ENCODE data around the gene UBA3. TPM values are rescaled to one million over a fixed set of nuclear protein-coding genes. Genes with fewer than 3 reads are reported as not detected.

UBA3 gene
- total RNA-seq, 1 experiment from 2014 or later: 45.6 TPM

DNA sequence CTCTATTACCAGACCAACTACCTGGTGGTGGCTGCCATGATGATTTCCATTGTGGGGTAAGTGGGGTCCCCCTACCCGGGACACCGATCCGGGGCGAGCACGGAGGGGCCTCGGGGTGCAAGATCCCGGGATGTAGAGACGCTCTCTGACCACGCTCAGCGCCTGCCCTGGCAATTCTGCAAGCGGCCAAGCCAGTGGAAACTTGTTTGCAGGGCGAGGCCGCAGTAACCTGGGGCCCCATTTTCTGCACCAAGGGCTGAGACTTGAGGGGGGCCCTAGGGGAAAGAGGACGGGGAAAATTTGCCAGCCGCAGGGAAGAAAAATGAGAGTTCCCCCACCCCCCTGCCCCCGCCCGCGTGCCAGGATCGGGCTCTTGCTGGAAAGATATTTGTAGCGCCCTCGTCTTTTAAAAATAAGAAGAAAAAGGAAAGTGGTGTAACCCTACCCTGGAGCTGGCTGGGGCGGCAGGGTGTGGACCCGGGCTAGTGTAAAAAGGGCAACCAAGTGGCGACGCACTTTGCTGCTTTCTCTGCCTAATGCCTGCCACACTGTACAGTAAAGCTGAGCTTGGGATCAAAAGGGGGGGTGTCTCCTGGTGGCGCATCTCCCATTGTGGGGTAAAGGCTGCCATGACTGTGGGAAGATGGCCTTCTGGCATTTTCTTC, 5.1 kb upstream of the UBA3 start:
- ChIA-PET POLR2A (interaction anchor here (1.1 to 1.8 kb wide), 3 partner anchors 12 to 33 kb away, joined by 3 to 5 read pairs (median 3); no protein-coding TSS in a partner anchor), CTCF (interaction anchor here (0.6 kb wide), 1 partner anchor 100 kb away, joined by 3 read pairs; no protein-coding TSS in a partner anchor), RAD21 (ENCODE audit: low non-redundant PET in 1 of 2, low total read pairs in 2 of 2, uncharacterized antibody in 2 of 2, unreplicated experiment in 2 of 2) (no interaction called here)
- peaks cover 39 to 84% of the 10 kb centered on the region in 2 experiments for H3K4me1 ChIP-seq (ENCODE audit: control insufficient read depth in 1 of 2, insufficient read depth in 2 of 2, low read length in 2 of 2)
- ATAC-seq: peak; percentile 12
- H3K9me2 ChIP-seq (ENCODE audit: insufficient read depth): no peaks in the 10 kb centered on the region
- no peaks in the 10 kb centered on the region for H3K9me3 ChIP-seq (ENCODE audit: control insufficient read depth in 1 of 2, insufficient read depth in 1 of 2, low read depth in 1 of 2, low read length in 2 of 2)
- TF ChIP-seq FOSL1 (IDR thresholded peaks at IDR 0.05; ENCODE audit: low read depth): no peak
- TF ChIP-seq, protein P1, sequence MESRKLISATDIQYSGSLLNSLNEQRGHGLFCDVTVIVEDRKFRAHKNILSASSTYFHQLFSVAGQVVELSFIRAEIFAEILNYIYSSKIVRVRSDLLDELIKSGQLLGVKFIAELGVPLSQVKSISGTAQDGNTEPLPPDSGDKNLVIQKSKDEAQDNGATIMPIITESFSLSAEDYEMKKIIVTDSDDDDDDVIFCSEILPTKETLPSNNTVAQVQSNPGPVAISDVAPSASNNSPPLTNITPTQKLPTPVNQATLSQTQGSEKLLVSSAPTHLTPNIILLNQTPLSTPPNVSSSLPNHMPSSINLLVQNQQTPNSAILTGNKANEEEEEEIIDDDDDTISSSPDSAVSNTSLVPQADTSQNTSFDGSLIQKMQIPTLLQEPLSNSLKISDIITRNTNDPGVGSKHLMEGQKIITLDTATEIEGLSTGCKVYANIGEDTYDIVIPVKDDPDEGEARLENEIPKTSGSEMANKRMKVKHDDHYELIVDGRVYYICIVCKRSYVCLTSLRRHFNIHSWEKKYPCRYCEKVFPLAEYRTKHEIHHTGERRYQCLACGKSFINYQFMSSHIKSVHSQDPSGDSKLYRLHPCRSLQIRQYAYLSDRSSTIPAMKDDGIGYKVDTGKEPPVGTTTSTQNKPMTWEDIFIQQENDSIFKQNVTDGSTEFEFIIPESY (IDR thresholded peaks at IDR 0.05; ENCODE audit: extremely low read depth, insufficient replicate concordance, low read length): no peak
- no peak for TF ChIP-seq JUND (IDR thresholded peaks at IDR 0.05)
- no peak for TF ChIP-seq EGR1 (IDR thresholded peaks at IDR 0.05; ENCODE audit: low read depth)
- TF ChIP-seq, protein P2, sequence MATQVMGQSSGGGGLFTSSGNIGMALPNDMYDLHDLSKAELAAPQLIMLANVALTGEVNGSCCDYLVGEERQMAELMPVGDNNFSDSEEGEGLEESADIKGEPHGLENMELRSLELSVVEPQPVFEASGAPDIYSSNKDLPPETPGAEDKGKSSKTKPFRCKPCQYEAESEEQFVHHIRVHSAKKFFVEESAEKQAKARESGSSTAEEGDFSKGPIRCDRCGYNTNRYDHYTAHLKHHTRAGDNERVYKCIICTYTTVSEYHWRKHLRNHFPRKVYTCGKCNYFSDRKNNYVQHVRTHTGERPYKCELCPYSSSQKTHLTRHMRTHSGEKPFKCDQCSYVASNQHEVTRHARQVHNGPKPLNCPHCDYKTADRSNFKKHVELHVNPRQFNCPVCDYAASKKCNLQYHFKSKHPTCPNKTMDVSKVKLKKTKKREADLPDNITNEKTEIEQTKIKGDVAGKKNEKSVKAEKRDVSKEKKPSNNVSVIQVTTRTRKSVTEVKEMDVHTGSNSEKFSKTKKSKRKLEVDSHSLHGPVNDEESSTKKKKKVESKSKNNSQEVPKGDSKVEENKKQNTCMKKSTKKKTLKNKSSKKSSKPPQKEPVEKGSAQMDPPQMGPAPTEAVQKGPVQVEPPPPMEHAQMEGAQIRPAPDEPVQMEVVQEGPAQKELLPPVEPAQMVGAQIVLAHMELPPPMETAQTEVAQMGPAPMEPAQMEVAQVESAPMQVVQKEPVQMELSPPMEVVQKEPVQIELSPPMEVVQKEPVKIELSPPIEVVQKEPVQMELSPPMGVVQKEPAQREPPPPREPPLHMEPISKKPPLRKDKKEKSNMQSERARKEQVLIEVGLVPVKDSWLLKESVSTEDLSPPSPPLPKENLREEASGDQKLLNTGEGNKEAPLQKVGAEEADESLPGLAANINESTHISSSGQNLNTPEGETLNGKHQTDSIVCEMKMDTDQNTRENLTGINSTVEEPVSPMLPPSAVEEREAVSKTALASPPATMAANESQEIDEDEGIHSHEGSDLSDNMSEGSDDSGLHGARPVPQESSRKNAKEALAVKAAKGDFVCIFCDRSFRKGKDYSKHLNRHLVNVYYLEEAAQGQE (IDR thresholded peaks at IDR 0.05; ENCODE audit: low read depth): no peak
- TF ChIP-seq EZH2 (IDR thresholded peaks at IDR 0.05): no peak
- peak; percentile 37 for TF ChIP-seq YY1 (IDR thresholded peaks at IDR 0.05; ENCODE audit: extremely low read depth, insufficient replicate concordance, low read depth, low read length)
- no peak for TF ChIP-seq SIN3A (IDR thresholded peaks at IDR 0.05; ENCODE audit: low read depth)
- 0 out of 2 replicates have a peak, but pooled peaks have one; percentile 19 for TF ChIP-seq ZFX (IDR thresholded peaks at IDR 0.05)
- TF ChIP-seq, protein P3, sequence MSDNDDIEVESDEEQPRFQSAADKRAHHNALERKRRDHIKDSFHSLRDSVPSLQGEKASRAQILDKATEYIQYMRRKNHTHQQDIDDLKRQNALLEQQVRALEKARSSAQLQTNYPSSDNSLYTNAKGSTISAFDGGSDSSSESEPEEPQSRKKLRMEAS (IDR thresholded peaks at IDR 0.05): 0 out of 2 replicates have a peak, but pooled peaks have one; percentile 6
- TF ChIP-seq CBX3 (IDR thresholded peaks at IDR 0.05; ENCODE audit: low read depth): no peak
- TF ChIP-seq CEBPB (IDR thresholded peaks at IDR 0.05; ENCODE audit: low read depth): no peak
- no peak for TF ChIP-seq ELF1 (IDR thresholded peaks at IDR 0.05; ENCODE audit: borderline replicate concordance, low read depth)
- TF ChIP-seq EZH2phosphoT487 (IDR thresholded peaks at IDR 0.05; ENCODE audit: borderline replicate concordance): no peak
- TF ChIP-seq, protein P4, sequence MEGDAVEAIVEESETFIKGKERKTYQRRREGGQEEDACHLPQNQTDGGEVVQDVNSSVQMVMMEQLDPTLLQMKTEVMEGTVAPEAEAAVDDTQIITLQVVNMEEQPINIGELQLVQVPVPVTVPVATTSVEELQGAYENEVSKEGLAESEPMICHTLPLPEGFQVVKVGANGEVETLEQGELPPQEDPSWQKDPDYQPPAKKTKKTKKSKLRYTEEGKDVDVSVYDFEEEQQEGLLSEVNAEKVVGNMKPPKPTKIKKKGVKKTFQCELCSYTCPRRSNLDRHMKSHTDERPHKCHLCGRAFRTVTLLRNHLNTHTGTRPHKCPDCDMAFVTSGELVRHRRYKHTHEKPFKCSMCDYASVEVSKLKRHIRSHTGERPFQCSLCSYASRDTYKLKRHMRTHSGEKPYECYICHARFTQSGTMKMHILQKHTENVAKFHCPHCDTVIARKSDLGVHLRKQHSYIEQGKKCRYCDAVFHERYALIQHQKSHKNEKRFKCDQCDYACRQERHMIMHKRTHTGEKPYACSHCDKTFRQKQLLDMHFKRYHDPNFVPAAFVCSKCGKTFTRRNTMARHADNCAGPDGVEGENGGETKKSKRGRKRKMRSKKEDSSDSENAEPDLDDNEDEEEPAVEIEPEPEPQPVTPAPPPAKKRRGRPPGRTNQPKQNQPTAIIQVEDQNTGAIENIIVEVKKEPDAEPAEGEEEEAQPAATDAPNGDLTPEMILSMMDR (IDR thresholded peaks at IDR 0.05 in 2 of 3, conservative IDR thresholded peaks at IDR 0.05 in 1 of 3; ENCODE audit: borderline replicate concordance in 1 of 3, insufficient read depth in 1 of 3, low read depth in 2 of 3, low read length in 2 of 3): no peak
- no peaks in the 10 kb centered on the region for H3K27me3 ChIP-seq (ENCODE audit: insufficient read depth, low read length)
- H3K4me2 ChIP-seq (ENCODE audit: low read length): peak overlapping the region; percentile 85
- no peaks in the 10 kb centered on the region for H4K20me1 ChIP-seq (ENCODE audit: insufficient read depth)
- BruUV-seq (replicated peaks): TSS peak; percentile 39
- intact Hi-C loops (cut with micrococcal nuclease): no loop called here
- peaks cover 38% of the 10 kb centered on the region for H3K79me2 ChIP-seq (ENCODE audit: insufficient read depth, low read length)
- no peaks in the 10 kb centered on the region for H3K36me3 ChIP-seq (ENCODE audit: control insufficient read depth in 1 of 2, insufficient read depth in 2 of 2, low read length in 2 of 2)
- peak overlapping the region; percentile 80 to 84 for H3K4me3 ChIP-seq (replicated peaks in 1 of 2; ENCODE audit: low read depth in 1 of 2, low read length in 2 of 2)
- no peak overlapping the region for H2AFZ ChIP-seq (ENCODE audit: low read depth, low read length, poor library complexity, severe bottlenecking)
- H3K9ac ChIP-seq (ENCODE audit: low read length): peak overlapping the region; percentile 77
- no peak for DNase-seq (ENCODE audit: low read depth, low spot score)
- H3K27ac ChIP-seq (ENCODE audit: low read depth, low read length): peak overlapping the region; percentile 70

Measured in HCT116 (cell line).